ENCODE data around the gene FAT1. TPM values are rescaled to one million over a fixed set of nuclear protein-coding genes. Genes with fewer than 3 reads are reported as not detected.

Gene FAT1
- total and polyA plus RNA-seq, 2 donors (not counting 3 experiments of a cell fraction or from before 2014, with no cell fraction given) = 9.2 to 9.8 TPM

DNA sequence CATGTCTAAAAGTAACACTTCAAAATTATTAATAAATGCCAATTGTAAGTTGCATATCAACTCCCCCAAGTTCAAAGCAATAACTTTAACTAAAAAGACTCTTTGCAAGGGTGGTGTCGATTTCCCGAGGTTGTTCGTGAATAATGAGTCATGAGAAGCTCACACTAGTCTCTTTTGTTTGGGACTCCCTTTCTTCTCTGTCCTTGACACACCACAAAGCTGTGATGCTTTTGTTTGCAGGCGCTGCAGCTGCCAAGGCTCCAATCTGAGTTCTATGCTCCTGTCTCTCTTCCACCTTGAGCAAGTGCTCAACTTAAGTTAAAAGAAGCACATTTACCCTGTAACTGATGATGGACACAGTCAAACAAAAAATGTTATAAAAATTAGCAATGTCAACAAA is 65.9 kb downstream of the FAT1 start:
- H3K79me2 ChIP-seq (ENCODE audit: control insufficient read depth, insufficient read depth, low read length) = no peaks in the 10 kb centered on the region
- DNase-seq (ENCODE audit: low read depth, low spot score) (no peak), FAIRE-seq (no peak)
- H2AFZ ChIP-seq (ENCODE audit: low read depth, low read length) = no peak overlapping the region
- intact Hi-C loops (cut with micrococcal nuclease) (no loop called here), dilution Hi-C loops (cut with MboI; ENCODE audit: extremely low pct_ligation_motif_present, low sequenced_read_pairs) (no loop called here)
- TF ChIP-seq GATA2 (IDR thresholded peaks at IDR 0.05; ENCODE audit: insufficient read depth, insufficient read length, low read depth, low read length) (no peak), CTCF (IDR thresholded peaks at IDR 0.05; ENCODE audit: extremely low read depth in 1 of 2, insufficient read depth in 1 of 2, low read depth in 1 of 2, low read length in 2 of 2) (no peak), EZH2 (IDR thresholded peaks at IDR 0.05; ENCODE audit: borderline replicate concordance, low read depth, low read length, severe bottlenecking) (no peak), MAX (IDR thresholded peaks at IDR 0.05; ENCODE audit: insufficient read depth, insufficient read length) (no peak), FOS (IDR thresholded peaks at IDR 0.05; ENCODE audit: borderline replicate concordance, insufficient read depth, low read length) (no peak), POLR2AphosphoS5 (IDR thresholded peaks at IDR 0.05; ENCODE audit: insufficient read depth, low read depth, low read length) (no peak), POLR2A (IDR thresholded peaks at IDR 0.05; ENCODE audit: low read depth, low read length) (no peak), MYC (IDR thresholded peaks at IDR 0.05; ENCODE audit: low read depth, low read length) (no peak), JUN (IDR thresholded peaks at IDR 0.05; ENCODE audit: borderline replicate concordance, insufficient read depth, insufficient read length, low read depth) (no peak)
- ChIA-PET POLR2A (no interaction called here), CTCF (no interaction called here)
- BruUV-seq (replicated peaks) = no TSS peak
- H3K4me3 ChIP-seq (replicated peaks in 1 of 3; ENCODE audit: insufficient read depth in 1 of 3, low read depth in 1 of 3, low read length in 3 of 3) = no peak overlapping the region
- no peak overlapping the region for H3K4me2 ChIP-seq (ENCODE audit: insufficient read depth, low read length)
- H3K9me1 ChIP-seq (replicated peaks; ENCODE audit: control insufficient read depth, extremely low read depth, insufficient read depth, low read length) = no peaks in the 10 kb centered on the region
- no peaks in the 10 kb centered on the region for H3K36me3 ChIP-seq (ENCODE audit: control insufficient read depth in 2 of 2, extremely low read depth in 1 of 2, insufficient read depth in 2 of 2, low read length in 2 of 2)
- no peaks in the 10 kb centered on the region for H4K20me1 ChIP-seq (replicated peaks; ENCODE audit: control insufficient read depth, extremely low read depth, insufficient read depth, low read length)
- peaks cover 2% of the 10 kb centered on the region in 2 experiments for H3K27me3 ChIP-seq (ENCODE audit: control insufficient read depth in 2 of 2, insufficient read depth in 2 of 2, low read length in 2 of 2)
- H3K9ac ChIP-seq (replicated peaks; ENCODE audit: extremely low read depth, insufficient read depth, low read length) = no peak overlapping the region
- H3K27ac ChIP-seq (ENCODE audit: insufficient read depth, low read depth, low read length) = no peak overlapping the region
- no peaks in the 10 kb centered on the region for H3K4me1 ChIP-seq (ENCODE audit: control insufficient read depth, extremely low read depth, insufficient read depth, low read length)
- H3K9me3 ChIP-seq (replicated peaks; ENCODE audit: control insufficient read depth, insufficient read depth, low read length) = no peaks in the 10 kb centered on the region
